HL-60 (cell line): ENCODE results near the gene MICAL2.

Experiments
- DNase-seq, 2 experiments: peaks; one replicate each; pipeline ENCODE4 v3.0.0-alpha.2; 2010 to 2020; ENCODE audit warnings: low read depth in 1 of 2, low spot score in 1 of 2
- H3K27ac ChIP-seq: fragments of 250-450 bp; sonication (Bioruptor Pico); replicated peaks from 2 replicates; pipeline ENCODE4 v1.5.1; 2020; ENCODE audit warnings: mild to moderate bottlenecking, moderate library complexity
- H3K27me3 ChIP-seq: fragments of 250-450 bp; sonication (Bioruptor Pico); 2 replicates; pipeline ENCODE4 v1.5.1; 2021; ENCODE audit warnings: mild to moderate bottlenecking, moderate library complexity; ENCODE audit not compliant: insufficient read depth, poor library complexity, severe bottlenecking
- H3K4me3 ChIP-seq: replicated peaks from 2 replicates; pipeline ENCODE4 v1.5.1; 2011; ENCODE audit warnings: mild to moderate bottlenecking, control low read depth, low read length; ENCODE audit not compliant: insufficient read depth
- GABPA ChIP-seq: IDR thresholded peaks from 2 replicates; pipeline ENCODE4 v1.6.1; 2012; ENCODE audit warnings: low read depth
- POLR2AphosphoS5 ChIP-seq: IDR thresholded peaks from 2 replicates; pipeline ENCODE4 v1.6.1; 2012; ENCODE audit warnings: low read depth
- SPI1 ChIP-seq: IDR thresholded peaks from 2 replicates; pipeline ENCODE4 v1.6.1; 2012; ENCODE audit warnings: low read depth, mild to moderate bottlenecking, borderline replicate concordance
- TF ChIP-seq, protein P1 (sequence below): IDR thresholded peaks from 2 replicates; pipeline ENCODE4 v1.6.1; 2012; ENCODE audit warnings: low read depth; ENCODE audit not compliant: insufficient replicate concordance
- TF ChIP-seq, protein P2 (sequence below): IDR thresholded peaks from one replicate; pipeline ENCODE4 v1.5.1; 2011; ENCODE audit warnings: low read length, control low read depth, inconsistent platforms; ENCODE audit not compliant: insufficient read depth

The MICAL2 gene

DNA sequence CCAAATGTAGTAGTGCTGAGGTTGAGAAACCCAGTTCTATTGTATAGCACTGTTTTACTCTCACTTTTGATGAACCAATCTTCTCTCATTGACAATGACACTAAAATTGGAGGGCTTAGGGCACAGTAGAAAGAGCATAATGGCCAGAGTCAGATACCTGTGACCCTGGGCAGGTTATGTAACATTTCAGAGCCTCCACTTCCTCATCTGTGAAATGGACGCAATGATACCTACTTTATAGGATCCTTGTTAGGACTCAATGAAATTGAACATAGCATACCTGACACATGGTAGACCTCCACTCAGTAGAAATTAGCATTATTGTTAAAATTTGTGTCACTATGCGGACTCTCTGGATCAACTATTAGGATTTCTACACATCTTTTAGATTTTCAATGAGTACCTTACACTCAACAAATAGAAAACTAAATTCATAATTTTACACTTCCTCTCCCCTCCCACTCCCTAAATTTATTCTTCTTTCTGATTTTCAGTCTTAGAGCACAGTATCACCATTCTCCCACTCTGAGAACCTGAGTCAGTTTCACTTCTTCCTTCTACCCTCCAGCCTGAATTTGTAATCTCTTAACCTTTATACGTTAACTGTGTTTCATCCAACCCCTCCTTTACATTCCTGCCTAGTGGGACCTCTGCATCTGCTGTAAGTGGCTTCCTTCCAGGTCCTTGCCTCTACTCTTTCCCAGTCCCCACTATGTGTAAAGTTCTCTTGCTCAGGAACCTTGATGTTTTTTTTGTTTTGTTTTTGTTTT lies 78.3 kb downstream of the MICAL2 start:
- no peak overlapping the region for H3K4me3 ChIP-seq
- TF ChIP-seq, protein P1, sequence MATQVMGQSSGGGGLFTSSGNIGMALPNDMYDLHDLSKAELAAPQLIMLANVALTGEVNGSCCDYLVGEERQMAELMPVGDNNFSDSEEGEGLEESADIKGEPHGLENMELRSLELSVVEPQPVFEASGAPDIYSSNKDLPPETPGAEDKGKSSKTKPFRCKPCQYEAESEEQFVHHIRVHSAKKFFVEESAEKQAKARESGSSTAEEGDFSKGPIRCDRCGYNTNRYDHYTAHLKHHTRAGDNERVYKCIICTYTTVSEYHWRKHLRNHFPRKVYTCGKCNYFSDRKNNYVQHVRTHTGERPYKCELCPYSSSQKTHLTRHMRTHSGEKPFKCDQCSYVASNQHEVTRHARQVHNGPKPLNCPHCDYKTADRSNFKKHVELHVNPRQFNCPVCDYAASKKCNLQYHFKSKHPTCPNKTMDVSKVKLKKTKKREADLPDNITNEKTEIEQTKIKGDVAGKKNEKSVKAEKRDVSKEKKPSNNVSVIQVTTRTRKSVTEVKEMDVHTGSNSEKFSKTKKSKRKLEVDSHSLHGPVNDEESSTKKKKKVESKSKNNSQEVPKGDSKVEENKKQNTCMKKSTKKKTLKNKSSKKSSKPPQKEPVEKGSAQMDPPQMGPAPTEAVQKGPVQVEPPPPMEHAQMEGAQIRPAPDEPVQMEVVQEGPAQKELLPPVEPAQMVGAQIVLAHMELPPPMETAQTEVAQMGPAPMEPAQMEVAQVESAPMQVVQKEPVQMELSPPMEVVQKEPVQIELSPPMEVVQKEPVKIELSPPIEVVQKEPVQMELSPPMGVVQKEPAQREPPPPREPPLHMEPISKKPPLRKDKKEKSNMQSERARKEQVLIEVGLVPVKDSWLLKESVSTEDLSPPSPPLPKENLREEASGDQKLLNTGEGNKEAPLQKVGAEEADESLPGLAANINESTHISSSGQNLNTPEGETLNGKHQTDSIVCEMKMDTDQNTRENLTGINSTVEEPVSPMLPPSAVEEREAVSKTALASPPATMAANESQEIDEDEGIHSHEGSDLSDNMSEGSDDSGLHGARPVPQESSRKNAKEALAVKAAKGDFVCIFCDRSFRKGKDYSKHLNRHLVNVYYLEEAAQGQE: no peak
- TF ChIP-seq SPI1 (no peak), GABPA (no peak), POLR2AphosphoS5 (no peak)
- TF ChIP-seq, protein P2, sequence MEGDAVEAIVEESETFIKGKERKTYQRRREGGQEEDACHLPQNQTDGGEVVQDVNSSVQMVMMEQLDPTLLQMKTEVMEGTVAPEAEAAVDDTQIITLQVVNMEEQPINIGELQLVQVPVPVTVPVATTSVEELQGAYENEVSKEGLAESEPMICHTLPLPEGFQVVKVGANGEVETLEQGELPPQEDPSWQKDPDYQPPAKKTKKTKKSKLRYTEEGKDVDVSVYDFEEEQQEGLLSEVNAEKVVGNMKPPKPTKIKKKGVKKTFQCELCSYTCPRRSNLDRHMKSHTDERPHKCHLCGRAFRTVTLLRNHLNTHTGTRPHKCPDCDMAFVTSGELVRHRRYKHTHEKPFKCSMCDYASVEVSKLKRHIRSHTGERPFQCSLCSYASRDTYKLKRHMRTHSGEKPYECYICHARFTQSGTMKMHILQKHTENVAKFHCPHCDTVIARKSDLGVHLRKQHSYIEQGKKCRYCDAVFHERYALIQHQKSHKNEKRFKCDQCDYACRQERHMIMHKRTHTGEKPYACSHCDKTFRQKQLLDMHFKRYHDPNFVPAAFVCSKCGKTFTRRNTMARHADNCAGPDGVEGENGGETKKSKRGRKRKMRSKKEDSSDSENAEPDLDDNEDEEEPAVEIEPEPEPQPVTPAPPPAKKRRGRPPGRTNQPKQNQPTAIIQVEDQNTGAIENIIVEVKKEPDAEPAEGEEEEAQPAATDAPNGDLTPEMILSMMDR: no peak
- no peak overlapping the region for H3K27ac ChIP-seq
- DNase-seq: no peak
- no peaks in the 10 kb centered on the region for H3K27me3 ChIP-seq

DNA sequence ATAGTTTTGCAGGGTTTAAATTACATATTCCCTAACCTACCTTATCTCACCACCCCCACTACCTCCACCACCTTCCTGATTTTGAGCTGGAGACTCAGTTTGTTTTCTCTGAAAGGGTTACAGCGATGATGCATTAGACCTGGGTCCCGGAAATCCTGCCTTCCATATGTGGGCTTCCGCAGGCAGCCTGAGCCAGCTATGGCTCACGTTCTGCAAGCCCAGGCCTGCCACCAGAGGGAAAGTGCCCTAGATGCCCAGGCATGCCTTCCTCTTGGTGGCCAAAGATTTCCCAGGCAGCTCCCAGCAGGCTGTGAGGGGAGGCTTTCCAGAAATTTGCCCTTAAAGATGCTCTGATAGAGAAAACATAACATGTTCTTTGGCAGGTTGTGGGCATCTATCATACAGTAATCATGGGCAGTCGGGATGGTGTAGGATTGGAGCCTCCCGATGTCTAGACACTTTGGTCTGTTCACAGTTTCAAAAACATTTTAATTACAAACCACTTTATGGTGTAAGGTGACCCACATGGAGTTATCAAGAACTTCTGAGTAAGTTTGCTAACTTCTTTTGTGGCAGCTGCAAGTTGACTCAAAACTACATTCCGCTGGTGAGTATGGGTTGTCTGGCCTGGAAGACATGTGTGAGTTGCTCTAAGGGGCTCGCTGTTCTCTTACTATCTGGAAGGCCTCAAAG lies 79.3 kb downstream of the MICAL2 start:
- no peak overlapping the region for H3K27ac ChIP-seq
- H3K4me3 ChIP-seq: no peak overlapping the region
- H3K27me3 ChIP-seq: no peaks in the 10 kb centered on the region
- DNase-seq: no peak
- TF ChIP-seq SPI1 (no peak), POLR2AphosphoS5 (no peak), GABPA (no peak)
- TF ChIP-seq, protein P2: no peak
- TF ChIP-seq, protein P1: no peak

DNA sequence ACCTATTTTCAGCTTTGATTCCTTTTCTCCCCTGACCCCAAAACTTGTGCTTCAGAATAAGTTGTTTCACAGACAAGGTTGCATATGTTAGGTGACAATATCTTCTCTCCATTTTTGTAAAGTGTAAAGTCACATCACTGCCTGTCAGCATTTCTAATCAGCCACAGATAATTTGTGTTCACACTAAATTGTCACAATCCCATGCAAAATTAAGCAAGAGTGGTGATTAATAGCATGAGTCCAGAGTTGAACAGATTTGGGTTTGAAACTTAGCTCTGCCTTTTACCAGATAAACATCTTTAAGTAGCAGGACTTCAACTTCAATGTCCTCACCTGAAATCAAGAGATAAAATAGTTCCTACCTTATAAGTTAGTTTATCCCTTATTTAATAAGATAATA lies 80.1 kb downstream of the MICAL2 start:
- no peak for TF ChIP-seq SPI1
- TF ChIP-seq, protein P1: no peak
- TF ChIP-seq GABPA: no peak
- TF ChIP-seq POLR2AphosphoS5: no peak
- TF ChIP-seq, protein P2: no peak
- DNase-seq: no peak
- H3K27ac ChIP-seq: no peak overlapping the region
- H3K27me3 ChIP-seq: no peaks in the 10 kb centered on the region
- no peak overlapping the region for H3K4me3 ChIP-seq
